Muscle layer of duodenum (tissue), 2 donors: ENCODE data around the gene BRAF.
"Not testable (repeated sequence)": the region's sequence is repeated elsewhere in the genome, so short reads cannot be mapped to it uniquely, and the experiment has no call there.

Source experiments
- H3K27ac ChIP-seq: one replicate; pipeline ENCODE4 v1.7.0; 2013; ENCODE audit warnings: mild to moderate bottlenecking, low read length
- H3K27me3 ChIP-seq: one replicate; pipeline ENCODE4 v1.7.0; 2013; ENCODE audit warnings: low read depth, mild to moderate bottlenecking, control low read depth, low read length
- H3K36me3 ChIP-seq, 2 donors: one replicate each; pipeline ENCODE4 v1.7.0; 2013; ENCODE audit warnings: low read length in 2 of 2, control low read depth in 1 of 2, mild to moderate bottlenecking in 1 of 2; ENCODE audit not compliant: insufficient read depth in 2 of 2, control insufficient read depth in 1 of 2
- H3K4me1 ChIP-seq, 2 donors: one replicate each; pipeline ENCODE4 v1.7.0; 2013; ENCODE audit warnings: low read length in 2 of 2, mild to moderate bottlenecking in 2 of 2, control low read depth in 1 of 2, moderate library complexity in 1 of 2; ENCODE audit not compliant: insufficient read depth in 2 of 2, control insufficient read depth in 1 of 2
- H3K4me3 ChIP-seq, 2 donors: one replicate each; pipeline ENCODE4 v1.7.0; 2013; ENCODE audit warnings: low read length in 2 of 2, low read depth in 1 of 2, mild to moderate bottlenecking in 1 of 2
- H3K9me3 ChIP-seq, 2 donors: one replicate each; pipeline ENCODE4 v1.7.0; 2013; ENCODE audit warnings: low read length in 2 of 2, control low read depth in 1 of 2, mild to moderate bottlenecking in 1 of 2; ENCODE audit not compliant: control insufficient read depth in 1 of 2
- donor health status: healthy.

BRAF gene

GRCh38 chr7:140896996-140897395 lies 27.7 kb downstream of the BRAF start:
- H3K4me1 ChIP-seq, result peaks cover 0 to 5% of the 10 kb centered on the region in 2 donors
- H3K27ac ChIP-seq, result no peak overlapping the region
- no peaks in the 10 kb centered on the region for H3K27me3 ChIP-seq
- H3K36me3 ChIP-seq, result no peaks in the 10 kb centered on the region
- no peak overlapping the region for H3K4me3 ChIP-seq
- no peaks in the 10 kb centered on the region for H3K9me3 ChIP-seq

GRCh38 chr7:140889645-140890044 lies 35.1 kb downstream of the BRAF start:
- H3K36me3 ChIP-seq, result no peaks in the 10 kb centered on the region
- peaks cover 5 to 27% of the 10 kb centered on the region in 2 donors for H3K4me1 ChIP-seq
- H3K27ac ChIP-seq, result no peak overlapping the region
- no peaks in the 10 kb centered on the region for H3K9me3 ChIP-seq
- no peaks in the 10 kb centered on the region for H3K27me3 ChIP-seq
- no peak overlapping the region for H3K4me3 ChIP-seq

- no peaks in the 10 kb centered on the region for H3K27me3 ChIP-seq
- no peak overlapping the region for H3K4me3 ChIP-seq
- no peak overlapping the region for H3K27ac ChIP-seq
- no peaks in the 10 kb centered on the region for H3K9me3 ChIP-seq
- no peaks in the 10 kb centered on the region for H3K36me3 ChIP-seq
- peaks cover 5 to 26% of the 10 kb centered on the region in 2 donors for H3K4me1 ChIP-seq
Observed at GRCh38 chr7:140889150-140889549, 35.6 kb downstream of the BRAF start.

DNA sequence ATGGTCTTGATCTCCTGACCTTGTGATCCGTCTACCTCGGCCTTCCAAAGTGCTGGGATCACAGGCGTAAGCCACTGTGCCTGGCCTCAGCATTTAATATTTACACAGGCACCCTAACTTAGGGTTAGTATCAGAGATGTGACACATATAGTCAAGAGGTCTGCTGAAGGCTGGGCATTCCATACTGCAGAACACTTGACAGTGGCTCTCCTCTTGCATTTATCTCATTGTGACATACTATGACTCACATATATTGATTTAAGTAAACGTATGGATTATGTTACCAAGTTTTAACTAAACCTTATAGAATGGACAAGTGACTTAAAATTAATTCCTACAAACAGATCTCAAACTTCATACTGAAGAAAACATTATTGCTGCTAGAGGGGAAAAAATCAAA lies 36.6 kb downstream of the BRAF start:
- Histone ChIP-seq H3K36me3 (no peaks in the 10 kb centered on the region), H3K4me3 (no peak overlapping the region), H3K9me3 (no peaks in the 10 kb centered on the region), H3K4me1 (peaks cover 5 to 21% of the 10 kb centered on the region in 2 donors), H3K27ac (no peak overlapping the region), H3K27me3 (no peaks in the 10 kb centered on the region)

GRCh38 chr7:140885735-140886334 lies 38.9 kb downstream of the BRAF start:
- Histone ChIP-seq H3K9me3 (no peaks in the 10 kb centered on the region), H3K4me1 (peaks cover 5 to 23% of the 10 kb centered on the region in 2 donors), H3K36me3 (no peaks in the 10 kb centered on the region), H3K27ac (no peak overlapping the region), H3K4me3 (no peak overlapping the region), H3K27me3 (no peaks in the 10 kb centered on the region)

DNA sequence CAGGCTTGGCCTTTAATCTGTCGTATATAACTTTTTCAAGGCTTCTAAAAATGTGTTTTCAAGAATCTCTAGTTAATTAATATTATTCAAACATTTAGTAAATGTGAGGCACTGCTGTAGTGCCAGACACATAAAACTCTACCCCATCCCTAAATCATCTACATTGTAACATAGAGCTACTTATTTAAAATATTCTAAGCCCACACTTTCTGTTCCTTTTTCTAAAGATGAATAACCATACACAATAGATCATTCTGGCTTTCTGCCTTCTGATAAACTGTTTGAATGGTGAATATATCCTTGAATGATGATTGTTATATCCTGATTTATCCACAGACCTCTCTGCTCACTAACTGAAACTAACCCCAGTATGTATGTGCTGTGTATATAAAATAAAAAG lies 41.4 kb downstream of the BRAF start:
- Histone ChIP-seq H3K36me3 (no peaks in the 10 kb centered on the region), H3K9me3 (no peaks in the 10 kb centered on the region), H3K27me3 (no peaks in the 10 kb centered on the region), H3K27ac (no peak overlapping the region), H3K4me1 (peaks cover 5 to 14% of the 10 kb centered on the region in 2 donors), H3K4me3 (no peak overlapping the region)

DNA sequence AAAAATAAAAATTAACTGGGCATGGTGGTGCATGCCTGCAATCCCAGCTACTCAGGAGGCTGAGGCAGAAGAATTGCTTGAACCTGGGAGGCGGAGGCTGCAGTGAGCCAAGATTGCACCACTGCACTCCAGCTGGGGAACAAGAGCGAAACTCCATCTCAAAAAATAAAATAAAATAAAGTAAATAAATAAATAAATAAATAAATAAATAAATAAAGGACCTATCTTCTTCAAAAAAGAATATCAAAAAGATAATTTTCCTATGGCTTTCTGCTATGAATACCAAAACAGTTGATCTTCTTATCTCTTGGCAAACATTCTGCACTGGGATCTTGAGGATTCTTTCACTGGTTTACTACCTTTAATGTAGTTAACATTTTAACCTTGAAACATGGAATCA lies 41.9 kb downstream of the BRAF start:
- H3K27me3 ChIP-seq, result not testable (repeated sequence)

GRCh38 chr7:140881507-140882228 lies 43.1 kb downstream of the BRAF start:
- H3K27ac ChIP-seq, result no peak overlapping the region
- no peak overlapping the region for H3K4me3 ChIP-seq
- peaks cover 2 to 3% of the 10 kb centered on the region in 2 donors for H3K4me1 ChIP-seq
- H3K27me3 ChIP-seq, result no peaks in the 10 kb centered on the region
- H3K36me3 ChIP-seq, result no peaks in the 10 kb centered on the region
- H3K9me3 ChIP-seq, result no peaks in the 10 kb centered on the region

More for the DNA sequence above, 41.9 kb downstream of the BRAF start:
- not testable (repeated sequence) for H3K9me3 ChIP-seq, H3K4me3 ChIP-seq, H3K27ac ChIP-seq, H3K36me3 ChIP-seq
- H3K4me1 ChIP-seq, result peaks cover 5 to 14% of the 10 kb centered on the region in 2 donors

GRCh38 chr7:140877249-140877524 lies 47.5 kb downstream of the BRAF start:
- H3K27me3 ChIP-seq, result no peaks in the 10 kb centered on the region

DNA sequence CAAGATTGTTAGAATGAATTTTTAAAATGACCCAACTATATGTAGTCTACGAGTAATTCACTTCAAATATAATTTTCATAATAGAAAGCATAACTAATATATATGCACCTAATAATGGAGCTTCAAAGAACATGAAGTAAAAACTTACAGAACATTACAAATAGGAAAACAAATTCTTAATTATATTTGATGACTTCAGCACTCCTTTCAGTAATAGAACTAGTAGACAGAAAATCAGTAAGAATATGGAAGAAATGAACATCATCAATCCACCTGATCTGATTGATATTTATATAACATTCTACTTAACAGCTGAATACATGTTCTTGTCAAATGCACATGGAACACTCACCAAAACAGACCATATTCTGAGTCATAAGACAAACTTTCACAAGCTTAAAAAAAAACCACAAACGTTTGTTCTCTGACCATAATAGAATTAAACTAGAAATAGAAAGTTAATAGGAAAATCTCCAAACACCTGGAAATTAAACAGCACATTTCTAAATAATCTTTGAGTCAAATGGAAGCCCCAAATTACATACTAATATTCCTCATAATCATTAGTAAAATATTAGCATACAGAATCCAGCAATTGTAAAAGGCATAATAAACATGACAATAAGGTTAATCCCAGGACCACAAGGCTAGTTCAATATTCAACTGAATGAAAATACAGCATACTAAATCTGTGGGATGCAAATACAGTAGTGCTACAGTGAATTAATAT lies 48.0 kb downstream of the BRAF start:
- Histone ChIP-seq H3K4me3 (no peak overlapping the region), H3K27me3 (no peaks in the 10 kb centered on the region), H3K4me1 (peaks cover 0 to 2% of the 10 kb centered on the region in 2 donors), H3K36me3 (no peaks in the 10 kb centered on the region), H3K9me3 (no peaks in the 10 kb centered on the region), H3K27ac (no peak overlapping the region)

More at GRCh38 chr7:140877249-140877524, 47.5 kb downstream of the BRAF start:
- Histone ChIP-seq H3K4me1 (peaks cover 0 to 2% of the 10 kb centered on the region in 2 donors), H3K4me3 (no peak overlapping the region), H3K27ac (no peak overlapping the region), H3K9me3 (no peaks in the 10 kb centered on the region), H3K36me3 (no peaks in the 10 kb centered on the region)

DNA sequence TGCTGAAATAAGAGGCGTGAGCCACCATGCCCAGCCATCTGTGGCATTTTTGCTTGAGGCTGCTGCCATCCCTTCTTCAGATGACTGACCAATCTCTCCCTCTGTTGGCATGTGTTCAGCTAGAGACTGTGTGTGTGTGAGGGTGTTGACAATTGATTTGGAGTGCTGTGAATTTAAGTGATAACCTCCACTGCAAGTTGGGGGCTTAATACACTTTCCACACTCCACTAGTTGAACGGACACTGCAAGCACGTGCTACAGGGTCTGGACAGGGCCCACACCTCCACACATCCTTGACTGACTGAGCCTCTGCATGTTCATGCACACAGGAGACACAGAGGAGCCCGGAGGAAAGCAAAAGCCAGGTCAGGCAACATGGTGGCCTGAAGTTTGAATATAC lies 51.3 kb downstream of the BRAF start:
- no peaks in the 10 kb centered on the region for H3K27me3 ChIP-seq
- no peak overlapping the region for H3K4me3 ChIP-seq
- no peaks in the 10 kb centered on the region for H3K9me3 ChIP-seq
- H3K4me1 ChIP-seq, result peaks cover 0 to 3% of the 10 kb centered on the region in 2 donors
- no peaks in the 10 kb centered on the region for H3K36me3 ChIP-seq
- no peak overlapping the region for H3K27ac ChIP-seq
